ENCODE data around the gene STAP2.
"Not testable (repeated sequence)": the region's sequence is repeated elsewhere in the genome, so short reads cannot be mapped to it uniquely, and the experiment has no call there.

The STAP2 gene

GRCh38 chr19:4297901-4298809 lies 40.5 kb downstream of the STAP2 start:
- DNase-seq = no peak

GRCh38 chr19:4295972-4296771 lies 42.5 kb downstream of the STAP2 start:
- DNase-seq = no peak

GRCh38 chr19:4294389-4294788 lies 44.2 kb downstream of the STAP2 start:
- no peak for DNase-seq

GRCh38 chr19:4292515-4292914 lies 46.1 kb downstream of the STAP2 start:
- no peak for DNase-seq

- DNase-seq = no peak
These were observed 47.4 kb downstream of the STAP2 start for GRCh38 chr19:4291184-4291732.

GRCh38 chr19:4288091-4288777 lies 50.4 kb downstream of the STAP2 start:
- DNase-seq = no peak

- not testable (repeated sequence) for DNase-seq
These were observed 52.5 kb downstream of the STAP2 start for GRCh38 chr19:4286141-4286540.

- DNase-seq = no peak
These were observed 53.7 kb downstream of the STAP2 start for GRCh38 chr19:4284974-4285373.

GRCh38 chr19:4284176-4284958 lies 54.3 kb downstream of the STAP2 start:
- no peak for DNase-seq

GRCh38 chr19:4279530-4280422 lies 58.9 kb downstream of the STAP2 start:
- DNase-seq = no peak

GRCh38 chr19:4279267-4279529 lies 59.4 kb downstream of the STAP2 start:
- DNase-seq = no peak

- no peak for DNase-seq
These were observed 60.0 kb downstream of the STAP2 start, which contains the start of gene SHD for GRCh38 chr19:4278419-4279266. Gene SHD, plus strand, starts transcription at chr19:4279266. Its CDS starts 798 bp downstream, at chr19:4280064.

GRCh38 chr19:4278010-4278409 lies 60.6 kb downstream of the STAP2 start:
- no peak for DNase-seq

- no peak for DNase-seq
These were observed 61.4 kb downstream of the STAP2 start for GRCh38 chr19:4277191-4277696.

GRCh38 chr19:4274321-4274686 lies 64.3 kb downstream of the STAP2 start:
- not testable (repeated sequence) for DNase-seq

Data from GDM1 (cell line).